Inflammatory macrophage treated with lipopolysaccharide for 1 hour (primary cell): ENCODE results near the gene PGC.
A peak's percentile ranks its signal among the peaks of the same experiment; 100 is the strongest.

Source experiments
- DNase-seq, 2 donors: peaks; one replicate each; pipeline ENCODE4 v3.0.0-alpha.2; 2020 to 2022

PGC gene

GRCh38 chr6:41743406-41744235 lies 3.6 kb downstream of the PGC start:
- no peak for DNase-seq

GRCh38 chr6:41741625-41742490 lies 5.3 kb downstream of the PGC start:
- DNase-seq: no peak

- DNase-seq: no peak
Observed at GRCh38 chr6:41740366-41741162, 6.6 kb downstream of the PGC start.

GRCh38 chr6:41739041-41739440 lies 8.2 kb downstream of the PGC start:
- DNase-seq: no peak

- DNase-seq: no peak
Observed at GRCh38 chr6:41737591-41738130, 9.5 kb downstream of the PGC start.

- DNase-seq: no peak
Observed at GRCh38 chr6:41736800-41737555, 10.2 kb downstream of the PGC start.

GRCh38 chr6:41736186-41736733 lies 10.9 kb downstream of the PGC start:
- no peak for DNase-seq

- peak; percentile 89 to 98 for DNase-seq
Observed at GRCh38 chr6:41735427-41736185, 11.6 kb downstream of the PGC start, which contains the start of gene TFEB. Gene TFEB, minus strand, starts transcription at chr6:41735608. Its CDS starts 44,395 bp downstream, at chr6:41691213.

- peak; percentile 65 to 87 for DNase-seq
Observed at GRCh38 chr6:41734666-41735426, 12.4 kb downstream of the PGC start.

- peak; percentile 43 to 74 for DNase-seq
Observed at GRCh38 chr6:41733707-41734665, 13.2 kb downstream of the PGC start.

- no peak for DNase-seq
Observed at GRCh38 chr6:41733360-41733706, 13.9 kb downstream of the PGC start.

GRCh38 chr6:41732591-41733359 lies 14.4 kb downstream of the PGC start:
- DNase-seq: peak in 1 of 2 donors; percentile 77

GRCh38 chr6:41732149-41732548 lies 15.0 kb downstream of the PGC start:
- DNase-seq: no peak

- DNase-seq: no peak
Observed at GRCh38 chr6:41731561-41732086, 15.6 kb downstream of the PGC start.

GRCh38 chr6:41730531-41731436 lies 16.4 kb downstream of the PGC start:
- DNase-seq: peak in 1 of 2 donors; percentile 76

- no peak for DNase-seq
Observed at GRCh38 chr6:41729624-41730023, 17.6 kb downstream of the PGC start.

- DNase-seq: no peak
Observed at GRCh38 chr6:41728954-41729353, 18.2 kb downstream of the PGC start.
